ENCODE measurements around the gene ZNF500. TPM values are rescaled to one million over a fixed set of nuclear protein-coding genes. Genes with fewer than 3 reads are reported as not detected.

Gene ZNF500
- total and polyA plus RNA-seq, 2 of the 4 experiments (the other 2 are of a cell fraction): 4.5 to 5.9 TPM

DNA sequence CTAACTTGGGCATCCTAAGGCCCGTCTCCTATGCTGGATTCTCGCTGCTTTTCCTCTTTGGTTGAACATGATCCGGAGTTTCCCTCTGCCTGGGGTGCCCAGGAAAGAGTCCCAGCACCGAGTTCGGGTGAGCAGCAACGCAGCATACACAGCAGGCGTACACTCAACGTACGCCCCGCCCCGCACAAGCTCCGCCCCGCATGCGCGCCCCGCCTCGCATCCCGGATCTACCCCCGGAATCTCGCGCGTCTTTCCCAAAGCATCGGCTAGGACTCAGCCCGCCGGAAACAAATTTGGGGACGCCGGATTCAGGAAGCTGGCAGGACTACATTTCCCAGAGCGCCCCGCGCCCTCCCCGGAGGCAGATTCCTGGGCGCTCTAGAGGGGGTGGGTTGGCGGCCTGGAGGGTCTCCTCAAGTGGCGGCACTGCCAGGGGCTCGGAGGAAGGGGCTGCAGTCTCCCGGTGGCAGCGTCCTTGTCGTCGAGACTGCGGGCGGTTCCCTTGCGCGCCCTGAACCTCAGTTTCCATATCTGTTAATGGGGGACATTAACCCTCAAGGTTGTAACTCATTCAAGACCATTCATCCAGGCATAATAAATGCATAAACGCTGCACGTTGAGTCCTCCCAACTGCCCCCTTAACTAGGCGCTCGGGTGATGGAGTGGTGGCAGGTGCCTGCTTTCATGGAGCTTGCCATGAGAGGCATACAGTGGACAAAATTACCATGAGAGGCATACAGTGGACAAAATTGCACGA is 1.8 kb upstream of the ZNF500 start:
- Histone ChIP-seq H3K56ac (ENCODE audit: extremely low read depth, insufficient read depth, low read length) (peak overlapping the region; percentile 82), H4K8ac (ENCODE audit: low read depth in 2 of 2, low read length in 2 of 2) (peak overlapping the region; percentile 98 to 99), H2BK20ac (ENCODE audit: low read depth, low read length) (no peak overlapping the region), H3K14ac (replicated peaks; ENCODE audit: low read depth, low read length) (peak overlapping the region; percentile 98), H3K9me3 (ENCODE audit: control insufficient read depth, insufficient read depth, low read length) (no peaks in the 10 kb centered on the region), H3K23ac (ENCODE audit: low read depth, low read length) (peak overlapping the region; percentile 82; the same call in 1 of the 2 replicates), H2AK9ac (replicated peaks; ENCODE audit: low read depth, low read length, poor library complexity) (peak overlapping the region; percentile 83), H3K27me3 (ENCODE audit: control insufficient read depth, insufficient read depth, low read length) (no peaks in the 10 kb centered on the region), H4K91ac (ENCODE audit: insufficient read depth, low read depth, low read length) (peak overlapping the region; percentile 80), H3K4me2 (ENCODE audit: low read depth, low read length) (peak overlapping the region; percentile 91), H3K4ac (ENCODE audit: low read depth, low read length) (peak overlapping the region; percentile 92), H2AFZ (replicated peaks; ENCODE audit: low read length, poor library complexity) (peak overlapping the region; percentile 94), H2BK15ac (ENCODE audit: low read depth, low read length) (peak overlapping the region; percentile 55; the same call in 1 of the 3 replicates), H3K4me1 (ENCODE audit: control insufficient read depth, insufficient read depth, low read length) (peaks cover 7% of the 10 kb centered on the region), H3K36me3 (ENCODE audit: control insufficient read depth, insufficient read depth, low read length) (peaks cover 10% of the 10 kb centered on the region; the same call in 1 of the 2 replicates), H3K27ac (ENCODE audit: insufficient read depth, low read length) (peak overlapping the region; percentile 78), H3K18ac (ENCODE audit: low read depth, low read length) (peak overlapping the region; percentile 69), H3K79me1 (ENCODE audit: low read depth in 1 of 2, low read length in 2 of 2) (peaks cover 18 to 29% of the 10 kb centered on the region in 2 experiments; a peak in 3 of 4 replicates), H3K9me1 (ENCODE audit: insufficient read depth, low read length) (peaks cover 6% of the 10 kb centered on the region), H4K20me1 (ENCODE audit: insufficient read depth, low read length) (no peaks in the 10 kb centered on the region), H2BK120ac (ENCODE audit: low read depth, low read length) (0 out of 2 replicates have a peak overlapping the region, but pooled peaks have one; percentile 44), H2AK5ac (ENCODE audit: low read depth, low read length) (peak overlapping the region; percentile 44), H4K5ac (ENCODE audit: low read depth, low read length) (peak overlapping the region; percentile 90), H2BK5ac (ENCODE audit: low read depth, low read length, poor library complexity, severe bottlenecking) (peak overlapping the region; percentile 74), H3K9ac (ENCODE audit: low read depth, low read length) (peak overlapping the region; percentile 81), H3K4me3 (ENCODE audit: insufficient read depth, low read depth, low read length) (peak overlapping the region; percentile 60)
- ChIA-PET POLR2A (ENCODE audit: unreplicated experiment) (interaction anchor here (0.5 kb wide), 1 partner anchor 153 kb away, joined by 3 read pairs; no protein-coding TSS in a partner anchor), CTCF (interaction anchor here (0.6 kb wide), 1 partner anchor 65 kb away, joined by 4 read pairs; no protein-coding TSS in a partner anchor)
- no TSS peak for BruUV-seq (replicated peaks)
- intact Hi-C loops (cut with micrococcal nuclease): loop anchor here (2.0 to 5.0 kb wide), 3 partner anchors 34 to 188 kb away; partner anchors contain the start of gene ROGDI
- 5% methylated on average over 31 of the region's 48 CpGs; no CpG with 5 or more reads in 1 of the 2 experiments for WGBS, 2 experiments (ENCODE audit: extremely low coverage in 2 of 2, insufficient read length in 1 of 2)
- in situ Hi-C loops (cut with MboI; ENCODE audit: low sequenced_read_pairs): loop anchor here (10.0 kb wide), 1 partner anchor 186 kb away; the partner anchor contains the start of gene SEC14L5
- dilution Hi-C loops (cut with HindIII; ENCODE audit: low sequenced_read_pairs, unreplicated experiment): no loop called here
- ATAC-seq (ENCODE audit: low read depth): peak; percentile 94
- DNase-seq: peak; percentile 92
- TF ChIP-seq RFX5 (IDR thresholded peaks at IDR 0.05; ENCODE audit: low read depth, low read length) (no peak), RAD21 (IDR thresholded peaks at IDR 0.05; ENCODE audit: low read length) (no peak), CHD1 (IDR thresholded peaks at IDR 0.05; ENCODE audit: low read depth, low read length) (no peak), NFE2L2 (IDR thresholded peaks at IDR 0.05; ENCODE audit: low read depth, low read length) (no peak), SMC3 (IDR thresholded peaks at IDR 0.05; ENCODE audit: low read depth, low read length) (no peak), FOS (IDR thresholded peaks at IDR 0.05; ENCODE audit: low read depth, low read length) (no peak), MAFK (IDR thresholded peaks at IDR 0.05; ENCODE audit: low read depth, low read length) (no peak), CEBPB (IDR thresholded peaks at IDR 0.05; ENCODE audit: low read depth, low read length) (no peak), POLR2A (IDR thresholded peaks at IDR 0.05; ENCODE audit: low read depth, low read length) (no peak), RCOR1 (IDR thresholded peaks at IDR 0.05; ENCODE audit: insufficient replicate concordance, low read length) (peak; percentile 86)
- TF ChIP-seq, protein P1, sequence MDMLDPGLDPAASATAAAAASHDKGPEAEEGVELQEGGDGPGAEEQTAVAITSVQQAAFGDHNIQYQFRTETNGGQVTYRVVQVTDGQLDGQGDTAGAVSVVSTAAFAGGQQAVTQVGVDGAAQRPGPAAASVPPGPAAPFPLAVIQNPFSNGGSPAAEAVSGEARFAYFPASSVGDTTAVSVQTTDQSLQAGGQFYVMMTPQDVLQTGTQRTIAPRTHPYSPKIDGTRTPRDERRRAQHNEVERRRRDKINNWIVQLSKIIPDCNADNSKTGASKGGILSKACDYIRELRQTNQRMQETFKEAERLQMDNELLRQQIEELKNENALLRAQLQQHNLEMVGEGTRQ (IDR thresholded peaks at IDR 0.05; ENCODE audit: low read depth, low read length): 0 out of 2 replicates have a peak, but pooled peaks have one; percentile 6
- TF ChIP-seq, protein P2, sequence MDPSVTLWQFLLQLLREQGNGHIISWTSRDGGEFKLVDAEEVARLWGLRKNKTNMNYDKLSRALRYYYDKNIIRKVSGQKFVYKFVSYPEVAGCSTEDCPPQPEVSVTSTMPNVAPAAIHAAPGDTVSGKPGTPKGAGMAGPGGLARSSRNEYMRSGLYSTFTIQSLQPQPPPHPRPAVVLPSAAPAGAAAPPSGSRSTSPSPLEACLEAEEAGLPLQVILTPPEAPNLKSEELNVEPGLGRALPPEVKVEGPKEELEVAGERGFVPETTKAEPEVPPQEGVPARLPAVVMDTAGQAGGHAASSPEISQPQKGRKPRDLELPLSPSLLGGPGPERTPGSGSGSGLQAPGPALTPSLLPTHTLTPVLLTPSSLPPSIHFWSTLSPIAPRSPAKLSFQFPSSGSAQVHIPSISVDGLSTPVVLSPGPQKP (IDR thresholded peaks at IDR 0.05; ENCODE audit: borderline replicate concordance, low read depth, low read length): no peak
- TF ChIP-seq, protein P3, sequence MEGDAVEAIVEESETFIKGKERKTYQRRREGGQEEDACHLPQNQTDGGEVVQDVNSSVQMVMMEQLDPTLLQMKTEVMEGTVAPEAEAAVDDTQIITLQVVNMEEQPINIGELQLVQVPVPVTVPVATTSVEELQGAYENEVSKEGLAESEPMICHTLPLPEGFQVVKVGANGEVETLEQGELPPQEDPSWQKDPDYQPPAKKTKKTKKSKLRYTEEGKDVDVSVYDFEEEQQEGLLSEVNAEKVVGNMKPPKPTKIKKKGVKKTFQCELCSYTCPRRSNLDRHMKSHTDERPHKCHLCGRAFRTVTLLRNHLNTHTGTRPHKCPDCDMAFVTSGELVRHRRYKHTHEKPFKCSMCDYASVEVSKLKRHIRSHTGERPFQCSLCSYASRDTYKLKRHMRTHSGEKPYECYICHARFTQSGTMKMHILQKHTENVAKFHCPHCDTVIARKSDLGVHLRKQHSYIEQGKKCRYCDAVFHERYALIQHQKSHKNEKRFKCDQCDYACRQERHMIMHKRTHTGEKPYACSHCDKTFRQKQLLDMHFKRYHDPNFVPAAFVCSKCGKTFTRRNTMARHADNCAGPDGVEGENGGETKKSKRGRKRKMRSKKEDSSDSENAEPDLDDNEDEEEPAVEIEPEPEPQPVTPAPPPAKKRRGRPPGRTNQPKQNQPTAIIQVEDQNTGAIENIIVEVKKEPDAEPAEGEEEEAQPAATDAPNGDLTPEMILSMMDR (conservative IDR thresholded peaks at IDR 0.05; ENCODE audit: low read depth, low read length): no peak
